GM13977 (cell line): ENCODE measurements around the gene RTCB.
A peak's percentile ranks its signal among the peaks of the same experiment; 100 is the strongest.
"Not testable (repeated sequence)": the region's sequence is repeated elsewhere in the genome, so short reads cannot be mapped to it uniquely, and the experiment has no call there.

Experiments used
- DNase-seq: peaks from one replicate; pipeline ENCODE4 v3.0.0; 2012; ENCODE audit warnings: low spot score
- CTCF ChIP-seq: IDR thresholded peaks from 2 replicates; pipeline ENCODE4 v1.5.1; 2012; ENCODE audit warnings: mild to moderate bottlenecking, control low read depth; ENCODE audit not compliant: insufficient read depth; ENCODE audit errors: extremely low read depth, missing control alignments
- in situ Hi-C: fragments of 300-500 bp; cut with MboI; formaldehyde crosslinking; loops from one replicate; pipeline ENCODE4 v1.12.0; 2022; ENCODE audit warnings: low sequenced_read_pairs, low pct_unique_long_range_greater_than_20kb, mixed read lengths, inconsistent platforms; ENCODE audit not compliant: unreplicated experiment

The RTCB gene

GRCh38 chr22:32378707-32379272 lies 33.3 kb downstream of the RTCB start:
- TF ChIP-seq CTCF: peak; percentile 31
- no peak for DNase-seq
- in situ Hi-C loops: no loop called here

GRCh38 chr22:32376681-32377080 lies 35.4 kb downstream of the RTCB start:
- DNase-seq: no peak
- in situ Hi-C loops: no loop called here
- TF ChIP-seq CTCF: no peak

- TF ChIP-seq CTCF: no peak
- in situ Hi-C loops: no loop called here
- no peak for DNase-seq
Observed at GRCh38 chr22:32375678-32376450, 36.2 kb downstream of the RTCB start.

- in situ Hi-C loops: no loop called here
- TF ChIP-seq CTCF: no peak
- no peak for DNase-seq
Observed at GRCh38 chr22:32364210-32364609, 47.8 kb downstream of the RTCB start.

GRCh38 chr22:32361257-32361656 lies 50.8 kb downstream of the RTCB start:
- DNase-seq: no peak
- in situ Hi-C loops: no loop called here
- TF ChIP-seq CTCF: no peak

- in situ Hi-C loops: not testable (repeated sequence)
Observed at GRCh38 chr22:32360096-32360495, 52.0 kb downstream of the RTCB start.

GRCh38 chr22:32357567-32357966 lies 54.5 kb downstream of the RTCB start, which contains the start of gene RFPL3:
TSS of gene RFPL3 (plus strand) at chr22:32357867. CDS start at chr22:32358072, 205 bp downstream.
- in situ Hi-C loops, DNase-seq: not testable (repeated sequence)

More at GRCh38 chr22:32360096-32360495, 52.0 kb downstream of the RTCB start:
- DNase-seq: not testable (repeated sequence)
